Measurements from ENCODE around the gene GRB10.

Gene GRB10

DNA sequence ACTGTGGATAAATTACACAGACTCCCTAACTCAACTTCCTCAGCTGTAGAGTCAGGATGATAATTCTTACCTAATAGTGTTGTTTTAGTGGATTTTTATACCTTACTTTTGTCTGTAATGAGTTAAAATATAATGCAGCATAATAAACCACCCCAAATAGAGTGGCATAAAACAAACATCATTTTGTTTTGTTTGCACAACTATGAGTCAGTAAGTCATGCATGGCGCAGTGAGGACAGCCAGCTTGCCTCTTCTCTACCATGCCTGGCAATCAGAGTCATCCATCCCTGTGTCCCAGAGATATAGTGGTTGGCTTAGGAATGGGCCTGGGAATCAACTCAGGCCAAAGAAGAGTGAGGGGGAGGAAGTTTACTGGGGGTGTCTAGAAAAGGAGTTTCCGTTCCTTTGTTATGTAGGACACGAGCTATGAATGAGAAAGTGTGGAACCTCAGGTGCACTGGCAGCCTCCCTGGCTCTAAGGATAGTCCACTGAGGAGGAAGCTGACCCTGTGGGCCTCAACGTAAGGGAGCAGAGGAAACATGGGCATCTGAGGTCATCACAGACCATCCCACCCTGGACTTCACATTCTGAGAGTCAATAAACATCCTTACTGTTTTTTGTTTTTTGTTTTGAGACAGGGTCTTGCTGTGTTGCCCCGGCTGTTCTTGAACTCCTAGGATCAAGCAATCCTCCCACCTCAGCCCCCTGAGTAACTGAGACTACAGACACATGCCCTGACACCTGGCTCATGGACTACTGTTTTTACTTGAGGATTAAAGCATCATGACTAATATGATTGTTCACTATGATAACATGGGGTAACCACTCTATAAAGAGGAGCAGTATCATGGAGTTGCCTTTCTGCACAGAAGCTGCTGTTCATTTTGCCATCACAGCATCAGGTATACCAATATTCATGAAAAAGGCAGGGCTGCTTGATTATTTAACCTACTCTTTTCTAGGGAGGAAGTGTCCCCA is 21.0 kb upstream of the GRB10 start:
- DNase-seq (ENCODE audit: low spot score), result no peak

DNA sequence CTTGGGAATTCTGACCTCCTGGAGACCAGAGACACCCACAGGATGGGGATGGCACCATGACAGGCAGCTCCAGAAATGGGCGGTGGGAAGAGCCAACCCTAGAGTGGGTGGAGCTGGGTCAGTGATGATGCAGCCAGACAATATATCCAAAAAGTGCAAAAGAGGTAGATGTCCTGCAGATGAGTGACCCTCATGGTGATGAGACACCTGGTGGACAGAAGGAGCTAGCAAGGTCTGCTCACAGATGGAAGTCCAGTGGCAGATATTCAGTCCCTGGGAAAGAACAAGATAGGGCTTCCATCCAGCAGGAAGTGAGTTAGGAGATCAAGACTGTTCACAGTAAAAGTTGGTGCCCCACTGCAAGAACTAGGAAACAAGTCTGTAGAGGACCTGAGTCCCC is 19.2 kb upstream of the GRB10 start:
- no peak for DNase-seq (ENCODE audit: low spot score)

DNA sequence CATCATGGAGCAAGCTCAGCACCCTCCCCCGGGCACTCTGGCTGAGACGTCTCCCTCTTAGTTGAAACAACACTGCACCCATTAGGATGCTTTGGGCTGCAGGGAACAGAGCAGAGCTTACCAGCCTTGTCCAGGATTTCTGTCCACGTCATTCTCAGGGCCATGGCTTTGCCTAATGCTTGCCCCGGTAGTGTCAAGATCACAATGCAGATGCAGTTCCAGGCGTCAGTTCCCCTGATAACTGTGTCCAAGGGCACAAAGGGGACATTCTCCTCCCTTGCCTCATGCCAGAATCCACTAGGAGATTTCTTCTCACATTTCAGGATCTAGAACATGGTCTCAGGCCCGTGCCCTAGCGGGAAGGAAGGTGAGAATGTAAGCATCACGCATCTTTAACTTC is 17.2 kb upstream of the GRB10 start:
- no peak for DNase-seq (ENCODE audit: low spot score)

DNA sequence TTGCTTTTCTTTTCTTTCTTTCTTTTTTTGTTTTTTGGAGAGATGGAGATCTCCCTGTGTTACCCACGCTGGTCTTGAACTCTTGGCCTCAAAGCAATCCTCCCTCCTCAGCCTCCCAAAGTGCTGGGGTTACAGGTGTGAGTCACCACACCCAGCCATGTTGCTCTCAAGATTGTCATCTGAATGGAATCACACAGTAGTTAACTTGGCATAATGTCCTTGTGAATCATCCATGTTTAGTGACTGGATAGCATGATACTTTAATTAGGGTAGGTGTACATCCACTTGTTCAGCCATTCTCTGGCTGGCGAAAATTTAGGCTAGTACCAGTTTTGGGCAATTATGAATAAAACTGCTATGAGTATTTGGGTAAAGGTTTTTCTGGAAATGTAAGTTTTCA is 15.4 kb upstream of the GRB10 start:
- no peak for DNase-seq (ENCODE audit: low spot score)

DNA sequence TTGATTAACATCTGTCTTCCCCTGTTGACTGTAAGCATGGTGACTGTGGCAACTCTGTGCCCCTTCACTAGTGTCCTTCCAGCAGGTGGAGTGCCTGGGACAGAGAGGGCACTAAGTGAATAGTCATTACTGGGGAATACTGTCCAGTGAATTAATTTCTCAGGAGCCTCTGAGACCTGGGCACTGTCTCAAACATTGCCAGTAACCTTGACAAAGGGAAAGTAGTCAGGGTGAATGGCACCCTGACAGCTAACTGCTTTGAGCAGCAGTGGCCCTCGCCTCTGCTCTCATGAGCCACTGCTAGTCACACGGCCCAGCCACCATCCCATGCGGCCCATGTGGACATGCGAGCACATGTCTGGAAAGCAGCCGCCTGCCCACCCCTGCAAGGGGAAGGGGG is 13.1 kb upstream of the GRB10 start:
- DNase-seq (ENCODE audit: low spot score), result no peak

DNA sequence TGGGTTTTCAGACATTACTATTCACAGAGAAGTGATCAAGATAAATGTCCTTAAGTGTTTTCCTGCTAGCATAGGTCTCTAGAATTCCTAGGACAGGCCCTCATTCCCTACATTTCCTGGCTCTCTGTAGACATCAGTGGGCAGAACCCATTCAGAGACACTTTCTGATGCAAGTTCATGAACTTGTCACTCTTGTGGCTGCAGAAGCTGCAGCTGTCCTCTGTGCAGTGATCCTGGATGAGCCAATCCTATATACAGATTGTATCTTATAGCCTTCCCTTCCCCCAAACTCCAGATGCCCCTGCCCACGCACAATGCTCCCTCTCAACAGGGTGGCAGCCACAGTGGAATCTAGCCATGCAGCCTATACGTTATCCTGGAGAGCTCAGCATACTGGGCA is 12.6 kb upstream of the GRB10 start:
- no peak for DNase-seq (ENCODE audit: low spot score)

DNA sequence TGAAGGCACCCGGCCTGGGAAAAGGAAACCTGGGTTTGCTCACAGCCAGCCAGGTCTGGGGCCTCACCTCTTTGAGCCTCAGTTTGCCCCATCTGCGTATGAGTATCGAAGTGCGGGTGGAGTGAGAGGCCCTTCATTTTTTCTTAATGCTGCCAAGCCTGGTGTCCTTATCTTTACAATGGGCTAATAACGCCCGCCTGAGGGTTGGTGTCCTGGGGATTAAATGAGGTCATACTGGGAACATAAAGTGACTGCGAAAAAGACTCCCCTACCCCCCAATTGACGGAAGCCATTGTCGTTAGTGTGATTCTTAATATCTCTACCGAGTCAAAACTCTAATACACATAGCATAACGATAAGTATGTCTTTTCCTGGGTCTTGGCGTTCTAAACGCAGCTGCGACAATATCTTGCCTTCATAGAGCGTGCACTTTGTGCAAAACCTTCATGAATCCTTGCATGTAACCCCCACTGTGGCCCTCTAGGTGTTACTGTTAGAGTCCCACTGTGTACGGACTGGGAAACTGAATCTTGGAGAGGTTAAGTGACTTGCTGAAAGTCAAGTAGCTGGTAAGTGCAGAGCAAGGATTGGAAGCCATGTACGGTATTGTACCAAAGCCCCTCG is 11.4 kb upstream of the GRB10 start:
- DNase-seq (ENCODE audit: low spot score), result no peak

DNA sequence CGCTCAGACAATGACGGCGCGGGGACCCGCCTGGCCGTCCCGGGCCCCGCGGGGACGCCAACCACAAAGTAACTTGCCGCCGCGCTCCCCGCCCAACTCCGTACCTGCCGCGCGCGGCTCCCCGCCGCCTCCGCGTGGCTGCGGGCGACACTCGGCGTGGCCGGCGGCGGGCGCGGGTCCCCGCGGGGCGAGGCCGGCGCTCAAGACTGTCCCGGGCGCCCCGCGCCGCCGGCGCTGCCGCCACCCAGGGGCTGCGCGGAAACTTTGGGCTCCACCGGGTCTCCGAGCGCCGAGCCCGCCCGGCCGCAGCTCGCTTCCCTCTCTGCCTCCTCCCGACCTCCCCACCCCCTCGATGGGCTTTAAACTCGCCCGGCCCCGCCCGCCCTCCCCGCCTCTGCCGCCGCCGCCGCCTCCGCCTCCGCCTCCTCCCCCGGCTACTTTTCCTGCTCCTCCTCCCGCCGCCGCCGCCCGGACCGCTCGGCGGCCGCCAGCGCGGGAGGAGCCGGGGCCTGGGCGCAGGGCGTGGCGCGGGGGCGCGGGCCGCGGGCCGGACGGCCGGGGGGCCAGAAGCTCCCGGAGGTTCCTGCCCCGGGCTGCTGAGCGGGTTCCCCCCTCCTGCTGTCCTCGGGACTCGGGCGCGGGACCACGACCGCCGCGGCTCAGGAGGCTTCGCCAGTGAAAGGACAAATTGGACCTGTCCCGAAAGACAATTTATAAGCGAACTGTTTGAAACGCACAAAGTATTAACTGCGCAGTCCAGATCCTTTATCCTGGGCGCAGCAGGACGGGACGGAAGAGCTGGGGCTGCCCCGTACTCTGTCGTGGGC is 10.6 kb upstream of the GRB10 start:
- DNase-seq (ENCODE audit: low spot score), result no peak

DNA sequence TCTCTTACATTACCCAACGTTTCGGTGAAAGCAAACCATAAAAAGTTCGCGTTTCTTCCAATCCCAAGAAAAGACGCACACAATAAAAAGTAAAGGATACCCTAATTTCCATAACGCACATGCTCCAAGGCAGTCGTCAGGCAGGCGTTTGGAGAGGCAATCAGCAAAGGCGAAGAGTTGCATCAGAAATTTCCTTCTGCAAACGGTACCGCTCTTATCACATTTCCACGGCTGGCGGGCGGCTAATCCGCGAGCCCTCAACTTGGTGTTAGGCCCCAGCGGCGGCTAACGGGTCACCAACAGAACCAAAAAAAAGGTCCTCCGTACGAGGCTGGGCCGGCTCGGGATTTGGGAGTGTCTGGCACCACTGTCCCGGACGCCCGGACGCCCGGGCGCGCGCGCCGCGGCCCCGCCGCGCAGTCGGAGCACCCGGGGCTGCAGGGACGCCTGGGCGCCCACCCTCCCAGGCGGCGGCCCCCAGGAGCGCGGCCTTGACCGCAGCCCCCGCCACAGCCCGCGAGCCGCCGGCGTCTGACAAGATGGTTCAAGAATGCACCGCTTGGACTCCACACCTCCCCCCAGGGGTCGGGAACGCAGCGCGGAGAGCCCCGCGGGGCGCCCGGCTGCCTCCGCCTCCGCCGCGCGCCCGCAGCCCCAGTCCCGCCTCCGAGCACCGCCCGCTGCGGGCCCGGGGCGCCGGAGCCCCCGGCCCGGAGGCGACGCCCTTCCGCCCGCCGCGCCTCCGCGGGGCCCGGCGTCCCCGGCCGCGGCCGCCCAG is 9.8 kb upstream of the GRB10 start:
- DNase-seq (ENCODE audit: low spot score), result no peak

DNA sequence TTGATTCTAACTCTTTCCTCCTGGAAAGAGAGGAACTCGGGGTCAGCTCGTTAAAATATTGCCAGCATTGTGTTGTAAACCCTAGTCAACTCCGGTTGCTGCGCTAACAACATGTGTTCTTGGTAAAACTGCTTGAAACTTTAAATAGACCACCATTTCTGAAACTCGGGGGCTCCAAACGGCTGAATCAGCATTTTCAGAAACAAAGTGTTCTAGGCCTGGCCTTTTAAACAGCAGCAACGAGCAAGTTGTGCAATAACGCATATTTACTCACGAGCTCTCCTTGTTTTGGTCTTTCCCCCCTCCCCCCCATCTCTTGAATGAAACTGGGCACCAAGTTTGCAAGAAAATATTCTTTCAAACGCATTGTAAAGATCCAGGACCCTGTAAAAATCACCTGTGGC is 9.2 kb upstream of the GRB10 start:
- DNase-seq (ENCODE audit: low spot score), result no peak

DNA sequence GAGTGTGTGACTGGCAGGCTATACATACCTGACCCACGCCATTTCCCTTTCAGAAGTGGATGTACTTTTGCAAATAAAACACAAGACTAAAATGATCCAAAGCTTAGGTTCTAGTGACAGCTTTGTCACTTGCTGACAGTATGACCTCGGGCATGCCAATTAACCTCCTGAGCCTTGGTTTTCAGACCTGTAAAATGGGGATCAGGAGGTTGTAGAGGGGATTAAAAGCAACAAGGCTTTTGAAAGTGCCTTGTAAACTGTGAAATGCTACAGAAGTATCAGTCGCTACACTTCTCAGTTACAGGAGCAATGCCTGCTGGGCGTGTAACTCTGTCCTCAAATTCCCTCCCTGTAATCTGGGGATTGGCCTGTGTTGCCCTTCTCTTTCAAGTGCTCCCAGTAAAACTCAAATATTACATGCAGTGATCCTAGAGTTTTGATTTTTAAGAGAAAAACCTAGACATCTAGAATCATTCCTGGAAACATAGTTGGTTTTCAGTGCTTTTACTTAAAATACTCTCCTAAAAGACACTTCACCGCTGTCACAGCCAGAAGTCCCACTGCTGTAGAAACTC is 8.8 kb upstream of the GRB10 start:
- DNase-seq (ENCODE audit: low spot score), result no peak

DNA sequence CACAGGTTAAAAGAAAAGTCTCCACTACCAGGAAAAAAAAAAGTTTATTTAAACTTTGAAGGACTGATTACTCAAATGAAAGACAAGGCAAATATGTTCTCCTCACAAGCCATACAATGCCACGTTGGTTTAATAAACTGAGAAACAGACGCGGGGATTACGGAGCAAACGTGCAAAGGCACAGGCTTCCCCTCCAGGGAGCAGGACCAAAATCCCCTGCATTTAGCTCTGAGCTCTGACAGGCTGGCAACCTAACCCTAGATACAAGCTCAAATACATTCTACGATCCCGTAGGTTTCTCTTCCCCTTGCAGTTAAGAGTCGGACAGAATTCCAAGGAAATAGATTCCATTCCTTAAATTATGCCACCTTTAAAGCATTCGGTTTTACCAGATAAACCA is 7.7 kb upstream of the GRB10 start:
- DNase-seq (ENCODE audit: low spot score), result no peak

DNA sequence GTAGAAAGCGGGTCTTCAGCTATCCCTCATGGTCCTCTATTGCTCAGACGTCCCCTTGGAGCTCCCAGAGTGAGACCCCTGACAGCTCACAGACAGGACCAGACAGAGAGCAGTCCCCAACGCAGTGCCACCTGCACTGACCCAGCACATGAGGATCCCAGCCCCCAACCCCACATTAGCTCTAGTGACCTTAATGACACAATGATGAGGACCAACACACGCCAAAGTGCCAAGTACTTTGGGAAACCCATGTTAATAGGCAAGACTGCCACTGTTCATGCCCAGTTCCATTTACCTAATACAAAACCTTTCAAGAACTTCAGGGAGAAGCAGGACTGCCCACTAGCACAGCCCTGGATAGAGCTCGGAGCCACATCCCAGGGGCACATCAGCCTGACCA is 5.7 kb upstream of the GRB10 start:
- no peak for DNase-seq (ENCODE audit: low spot score)

DNA sequence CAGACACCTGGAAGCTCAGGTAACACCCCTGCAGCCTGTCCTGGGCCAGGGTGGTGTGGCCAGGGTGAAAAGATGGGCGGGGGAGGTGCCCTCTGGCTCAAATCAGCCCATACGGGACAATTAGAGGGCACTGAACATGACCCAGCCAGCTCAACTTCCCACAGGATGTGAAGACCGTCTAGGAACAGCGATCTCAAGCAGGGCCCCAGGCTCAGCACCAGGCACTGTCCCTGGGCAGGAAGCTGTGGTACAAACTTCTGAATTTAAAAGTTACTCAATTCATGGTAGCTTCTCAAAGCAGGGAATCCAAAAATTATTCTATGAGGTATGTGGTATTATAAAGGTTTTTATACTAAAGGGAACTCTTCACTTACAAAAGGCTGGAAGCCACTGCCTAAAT is 5.1 kb upstream of the GRB10 start:
- DNase-seq (ENCODE audit: low spot score), result no peak

DNA sequence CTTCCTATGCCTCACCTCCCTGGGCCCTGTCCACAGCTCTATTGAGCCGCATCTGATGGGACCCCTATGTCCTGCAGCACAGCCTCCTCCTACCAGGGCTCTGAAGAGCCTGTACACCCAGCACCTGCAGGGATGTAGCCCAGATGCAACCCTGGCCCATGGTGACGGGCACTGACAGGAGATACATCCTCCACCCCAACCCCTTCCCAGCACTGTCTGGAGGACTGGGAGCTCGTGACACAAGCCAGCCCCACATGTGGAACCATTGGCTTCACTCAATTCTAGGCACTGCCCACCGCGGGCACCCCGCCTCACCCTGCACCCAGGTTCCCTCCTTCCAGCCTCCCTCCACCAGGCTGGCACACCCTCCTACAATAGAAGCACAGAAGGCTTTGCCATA is 2.6 kb upstream of the GRB10 start:
- DNase-seq (ENCODE audit: low spot score), result no peak

DNA sequence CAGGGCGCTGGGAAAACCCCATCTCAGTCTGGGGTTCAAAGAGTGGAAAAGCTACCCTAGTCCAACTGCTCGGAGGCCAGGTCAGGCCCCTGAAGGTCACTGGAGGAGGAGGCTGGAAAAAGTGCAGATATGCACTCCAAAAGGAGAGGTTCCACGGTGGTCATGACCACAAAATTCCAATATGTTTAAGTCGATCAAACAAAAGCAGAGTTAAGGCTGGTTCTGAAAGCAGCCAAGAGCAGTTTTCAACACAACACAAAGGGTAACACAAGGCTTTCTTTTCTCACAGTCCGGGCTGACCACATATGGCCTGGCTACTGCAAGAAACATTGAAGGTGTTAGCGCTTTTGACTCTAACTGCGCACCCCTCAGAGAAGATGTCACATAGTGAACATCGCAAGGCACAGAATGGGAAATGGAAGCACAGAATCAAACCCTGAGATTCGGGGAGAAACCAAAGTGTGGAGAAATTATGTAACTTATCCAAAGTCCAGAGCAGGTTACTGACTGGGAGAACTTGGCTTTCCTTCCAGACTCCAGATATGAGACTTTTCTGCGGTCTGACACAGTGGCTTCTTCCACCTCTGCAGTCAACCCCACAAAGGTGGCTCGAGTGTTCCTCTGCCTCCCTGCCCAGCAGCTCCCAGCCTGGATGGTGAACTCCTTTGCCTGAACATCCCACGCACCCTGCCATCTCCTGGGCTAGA is 1.3 kb upstream of the GRB10 start:
- no peak for DNase-seq (ENCODE audit: low spot score)

DNA sequence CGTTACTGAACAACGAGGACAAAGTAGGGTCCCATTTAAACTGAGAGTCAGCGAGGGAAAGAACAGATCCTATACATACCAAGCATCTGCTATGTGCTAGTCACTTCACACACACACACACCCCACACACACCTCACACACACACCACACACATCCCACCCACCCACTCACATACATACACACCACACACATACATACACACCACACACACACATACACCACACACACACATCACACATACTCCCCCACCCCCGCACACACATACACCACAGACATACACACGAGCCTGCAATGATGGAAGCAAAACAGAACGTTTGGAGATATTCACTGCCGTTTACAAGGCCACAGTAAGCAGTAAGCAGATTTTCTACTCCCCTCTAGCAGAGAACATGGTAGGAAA is 607 bp upstream of the GRB10 start:
- no peak for DNase-seq (ENCODE audit: low spot score)

DNA sequence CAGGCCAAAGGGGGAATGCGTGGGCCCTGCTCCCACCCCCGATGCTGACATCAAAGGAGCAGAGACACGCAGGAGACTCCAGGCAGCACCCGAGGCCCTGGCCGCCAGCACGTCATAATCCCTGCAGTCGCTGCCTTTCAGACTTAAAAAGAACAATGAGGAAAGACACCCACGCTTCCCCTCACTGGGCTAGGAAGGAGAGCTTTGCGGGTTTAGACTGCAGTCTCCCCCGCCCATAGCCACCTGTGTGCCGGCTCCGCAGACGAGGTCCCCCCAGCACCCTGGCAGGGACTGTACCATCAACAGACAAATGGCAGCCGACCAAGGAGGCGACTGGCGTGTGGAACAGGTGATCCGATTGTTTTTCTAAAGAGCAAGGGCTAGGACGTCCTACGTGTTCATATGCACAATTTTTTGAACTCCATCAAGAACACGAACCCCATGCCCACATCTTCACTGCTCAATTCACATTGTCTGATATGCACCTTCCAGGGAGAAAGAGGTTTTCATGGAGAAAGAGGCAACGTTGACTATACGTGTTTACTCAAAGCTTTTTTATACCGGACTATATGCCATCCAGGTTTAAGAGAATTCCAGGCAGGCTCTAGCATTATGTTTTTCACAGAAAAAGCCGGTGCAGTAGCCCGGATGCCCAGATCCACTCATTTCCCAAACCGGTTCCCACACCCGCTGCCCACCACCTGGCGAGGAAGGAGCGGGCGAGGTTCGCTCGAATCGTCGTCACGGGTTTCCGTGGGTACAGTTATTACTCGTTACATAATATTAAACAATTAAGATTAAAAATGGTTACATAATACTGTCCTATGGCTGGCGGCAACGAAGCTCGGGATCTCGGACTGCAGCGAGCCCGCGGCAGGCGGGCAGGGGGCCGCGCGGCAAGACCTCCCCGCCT is 1.1 kb downstream of the GRB10 start:
- DNase-seq (ENCODE audit: low spot score), result no peak

DNA sequence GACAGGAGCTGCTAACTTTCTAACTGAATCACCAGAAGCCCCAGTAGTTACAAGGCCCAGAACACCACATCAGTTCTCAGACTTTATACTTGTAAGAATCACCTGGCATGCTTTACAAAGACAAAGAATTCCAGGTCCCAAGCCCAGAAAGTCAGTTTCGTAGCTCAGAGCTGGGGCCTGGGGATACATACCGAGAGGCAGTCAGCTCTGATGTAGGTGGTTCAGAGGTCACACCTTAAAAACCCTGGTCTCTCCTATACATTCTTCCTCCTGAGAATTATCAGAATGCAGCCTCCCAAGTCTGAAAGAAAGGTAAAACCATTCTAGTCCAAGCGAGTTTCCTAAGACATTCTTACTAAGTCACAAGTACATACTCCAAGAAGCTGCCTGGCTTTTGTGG is 2.3 kb downstream of the GRB10 start:
- DNase-seq (ENCODE audit: low spot score), result no peak

DNA sequence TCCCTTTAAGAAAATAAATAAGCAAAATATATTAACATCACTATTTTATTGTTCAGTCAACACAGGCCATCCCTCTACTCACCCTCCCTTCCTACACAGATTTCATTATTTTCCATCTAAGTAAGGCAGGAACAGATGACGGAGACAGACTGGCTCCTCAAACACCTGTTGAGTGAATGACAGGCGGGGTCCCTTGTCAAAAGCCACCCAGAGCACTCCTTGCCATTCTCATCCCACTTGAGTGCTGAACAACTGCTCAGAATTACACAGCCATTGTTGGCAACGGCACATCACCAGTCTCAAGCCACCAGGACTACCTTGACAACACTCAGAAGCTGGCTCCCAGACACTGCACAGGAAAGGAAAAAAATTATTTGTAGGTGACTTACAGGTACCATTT is 3.3 kb downstream of the GRB10 start:
- no peak for DNase-seq (ENCODE audit: low spot score)

Data from globus pallidus (tissue), 1 donor.